GM21825 (cell line): ENCODE data around the gene NEK9.

Experiments
- ATAC-seq: cut with Tn5 transposase; IDR thresholded peaks from one replicate; pipeline ENCODE4 v1.9.1; 2021; ENCODE audit warnings: mild to moderate bottlenecking, moderate library complexity; ENCODE audit not compliant: unreplicated experiment

Gene NEK9

DNA sequence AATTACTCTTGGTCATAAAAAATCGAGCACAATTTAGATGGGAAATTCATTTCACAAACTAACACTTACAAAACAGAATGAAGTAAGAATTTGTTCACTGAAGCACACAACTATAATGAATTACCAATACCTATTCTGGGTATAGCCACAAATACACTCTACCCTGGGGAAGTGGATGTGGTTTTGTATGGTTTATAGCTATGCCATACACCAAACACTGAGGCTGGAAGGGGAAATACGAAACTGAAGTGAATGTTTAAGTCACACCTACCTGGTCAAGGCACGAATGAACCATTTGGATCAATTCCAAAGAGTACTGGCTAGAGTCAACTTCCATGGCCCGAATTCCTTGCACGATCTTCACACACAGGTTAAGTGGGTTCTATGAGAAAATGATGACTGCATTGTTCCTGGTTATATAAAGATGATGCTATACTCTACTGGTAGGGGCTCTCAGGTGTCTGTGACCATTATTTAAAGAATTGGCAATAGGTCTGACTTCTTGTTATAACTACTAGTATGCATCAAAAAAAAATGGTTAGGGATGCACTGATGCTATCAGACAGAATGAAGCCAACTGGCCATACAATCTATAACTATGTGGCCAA is 12.8 kb downstream of the NEK9 start:
- no peak for ATAC-seq

DNA sequence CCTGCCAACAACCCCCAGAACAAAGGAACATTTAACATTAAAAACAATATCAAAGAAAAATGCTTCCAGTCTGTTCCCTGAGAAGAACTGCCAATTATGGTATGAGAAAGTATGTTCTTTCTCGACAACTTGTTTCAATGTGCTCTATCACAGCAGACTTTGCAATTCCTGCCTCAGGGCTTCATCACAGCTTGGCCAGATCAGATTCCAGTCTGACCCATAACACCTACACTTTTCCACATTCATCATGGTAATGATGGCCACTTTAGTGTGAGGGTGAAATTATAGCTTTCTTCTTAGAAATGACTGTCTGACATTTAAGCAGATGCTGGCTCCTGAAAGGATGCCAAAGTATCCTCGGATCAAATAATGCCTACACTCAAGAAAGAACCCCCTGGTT is 17.0 kb downstream of the NEK9 start:
- ATAC-seq, result no peak

DNA sequence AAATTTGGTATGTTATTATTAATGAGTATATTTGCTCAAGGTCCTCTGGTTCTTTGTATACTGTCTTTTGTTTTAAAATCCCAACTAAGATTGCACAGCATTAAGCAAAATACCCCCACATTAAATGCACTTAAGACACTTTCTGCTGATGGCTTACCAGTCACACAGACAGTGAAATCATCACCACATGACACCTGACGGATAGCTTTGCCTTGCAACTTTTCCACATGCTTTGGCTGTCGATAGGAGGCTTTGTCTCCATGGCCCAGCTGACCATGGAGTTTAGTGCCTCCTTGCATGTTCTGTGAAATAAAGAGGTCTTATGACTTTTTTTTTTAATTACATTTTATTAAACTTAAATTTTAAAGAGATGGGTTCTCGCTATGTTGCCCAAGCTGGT is 19.7 kb downstream of the NEK9 start:
- ATAC-seq, result no peak

DNA sequence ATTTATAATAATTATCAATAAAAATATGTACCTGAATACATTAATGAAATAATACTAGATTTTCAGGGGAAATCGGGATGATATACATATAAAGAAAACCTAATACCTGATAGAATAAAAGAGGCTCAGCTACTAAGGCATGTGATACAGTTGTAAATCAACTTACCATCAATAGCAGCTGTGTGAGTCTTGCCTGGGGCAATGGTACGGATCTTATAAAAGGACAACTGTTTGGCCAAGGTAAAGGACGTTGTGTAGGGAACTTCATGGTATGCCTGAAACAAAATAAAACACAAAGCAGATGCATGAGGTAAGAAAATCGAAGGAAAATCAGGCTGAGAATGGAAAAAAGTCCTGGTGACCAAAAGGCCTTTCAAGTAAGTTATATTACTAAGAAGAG is 25.4 kb downstream of the NEK9 start:
- ATAC-seq, result no peak

DNA sequence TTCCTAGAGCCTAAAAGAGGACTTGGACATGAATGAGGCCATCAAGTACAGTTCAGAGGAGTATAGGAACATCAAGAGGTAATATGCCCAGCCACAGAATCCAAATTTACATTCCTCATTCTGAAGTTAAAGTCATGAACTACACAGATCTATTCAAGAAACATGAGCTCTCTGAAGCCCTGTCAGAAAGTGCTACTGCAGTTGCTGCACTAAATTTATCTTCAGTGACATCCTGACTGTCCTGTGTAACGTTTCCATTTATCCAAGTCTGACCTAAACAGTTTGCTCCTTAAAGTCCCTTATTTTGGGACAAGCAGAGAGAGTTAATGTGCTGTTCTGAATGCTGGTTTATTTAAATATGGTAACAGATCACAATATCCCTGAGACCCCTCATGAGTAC is 28.2 kb downstream of the NEK9 start:
- no peak for ATAC-seq

DNA sequence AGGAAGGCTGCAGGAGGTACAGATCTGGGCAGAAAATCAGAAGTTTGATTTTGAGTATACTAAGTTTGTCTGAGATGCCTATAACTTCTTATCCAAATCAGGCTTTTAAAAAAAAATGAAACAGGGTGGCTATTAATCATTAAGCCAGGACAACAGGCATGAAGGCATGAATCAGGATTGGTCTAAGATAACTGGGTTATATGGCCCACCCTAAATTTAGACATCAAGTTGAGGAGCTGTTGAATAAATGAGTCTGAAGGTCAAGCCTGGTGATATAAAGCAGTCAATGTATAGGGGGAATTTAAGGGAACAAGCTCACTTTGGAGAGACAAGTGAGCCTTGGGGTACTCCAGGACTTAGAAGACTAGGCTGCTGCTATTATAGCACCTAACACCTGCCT is 28.6 kb downstream of the NEK9 start:
- no peak for ATAC-seq

DNA sequence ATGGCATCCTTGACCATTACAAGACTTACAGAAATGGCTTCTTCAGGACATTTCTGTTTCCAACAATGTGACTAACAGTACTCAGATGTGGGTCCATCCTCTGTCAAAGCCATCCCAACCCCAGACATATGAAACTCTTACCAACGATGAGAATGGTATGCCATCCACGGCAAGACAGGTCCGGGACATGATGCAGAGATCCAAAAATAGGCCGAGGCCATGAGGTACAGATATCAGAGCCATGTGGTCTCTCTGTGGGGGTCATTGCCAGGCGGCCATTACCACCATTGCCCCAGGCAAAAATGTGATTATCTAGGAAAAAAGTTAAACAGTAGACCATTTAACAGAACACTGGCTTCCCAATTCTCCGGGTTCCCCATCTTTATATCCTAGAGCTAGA is 29.9 kb downstream of the NEK9 start:
- no peak for ATAC-seq

DNA sequence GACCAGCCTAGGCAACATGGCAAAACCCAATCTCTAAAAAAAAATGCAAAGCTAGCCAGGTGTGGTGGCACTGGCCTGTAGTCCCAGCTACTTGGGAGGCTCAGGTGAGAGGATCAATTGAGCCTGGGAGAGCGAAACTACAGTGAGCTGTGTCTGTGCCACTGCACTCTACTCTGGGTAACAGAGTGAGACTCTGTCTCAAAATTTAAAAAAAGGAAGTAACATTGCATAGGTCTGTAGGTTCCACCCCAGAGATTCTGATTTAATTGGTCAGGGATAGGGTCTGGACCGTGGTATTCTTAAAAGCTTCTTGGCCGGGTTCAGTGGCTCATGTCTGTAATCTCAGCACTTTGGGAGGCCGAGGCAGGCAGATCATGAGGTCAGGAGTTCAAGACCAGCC is 31.2 kb downstream of the NEK9 start:
- no peak for ATAC-seq

DNA sequence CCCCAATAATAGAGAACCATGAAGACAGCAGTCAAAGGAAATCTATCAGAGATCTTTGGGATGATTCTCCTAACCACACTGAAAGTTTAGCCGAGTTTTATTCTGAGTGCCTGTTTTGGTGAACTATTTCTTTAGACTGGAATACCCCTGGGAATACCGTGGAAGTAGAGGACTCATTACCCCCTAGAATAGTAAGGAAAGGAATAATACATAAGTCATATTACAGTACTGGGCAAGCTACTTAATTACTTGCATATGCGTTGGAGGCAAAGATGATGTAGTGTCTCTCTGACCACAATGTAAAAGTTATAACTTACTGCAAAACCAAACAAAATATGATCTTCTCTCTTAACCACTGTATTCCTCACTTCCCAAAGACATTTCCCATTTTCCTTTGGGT is 32.0 kb downstream of the NEK9 start:
- ATAC-seq, result no peak

DNA sequence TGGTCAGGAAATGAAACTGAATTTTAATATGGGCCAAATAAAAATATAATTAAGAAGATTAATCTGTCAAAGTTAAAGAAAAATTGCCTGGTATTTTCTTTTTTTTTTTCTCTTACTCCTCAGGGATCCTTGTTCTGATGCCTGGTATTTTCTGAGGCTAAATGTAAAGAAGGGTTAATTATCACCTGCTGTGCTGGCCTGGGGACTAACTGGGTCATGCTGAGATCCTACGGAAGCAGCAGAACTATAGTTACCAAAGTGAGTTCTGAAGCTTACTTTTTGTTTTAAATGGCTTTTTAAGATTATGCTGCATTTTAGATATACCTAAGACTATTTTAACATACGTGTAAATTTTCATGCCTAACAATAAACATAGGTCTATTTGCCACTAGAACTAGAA is 34.1 kb downstream of the NEK9 start:
- no peak for ATAC-seq

DNA sequence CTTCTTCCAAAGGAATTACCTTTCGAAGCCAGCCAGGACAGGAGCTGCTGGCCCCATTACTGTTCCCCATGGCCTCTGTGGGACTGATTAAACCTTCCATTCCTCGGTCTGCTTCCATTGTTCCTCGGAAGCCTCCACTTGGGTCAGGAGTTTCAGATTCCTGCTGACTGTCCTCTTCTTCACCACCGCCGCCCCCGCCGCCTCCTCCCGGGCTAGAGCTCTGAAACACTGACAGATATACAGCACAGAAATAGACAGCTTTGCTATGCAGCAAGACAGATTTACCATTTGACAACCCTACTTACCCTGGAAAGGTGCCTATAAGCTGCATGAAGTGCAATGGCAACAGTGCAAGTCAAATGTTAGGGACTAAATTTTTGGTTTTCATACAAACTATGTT is 35.6 kb downstream of the NEK9 start:
- ATAC-seq, result no peak

DNA sequence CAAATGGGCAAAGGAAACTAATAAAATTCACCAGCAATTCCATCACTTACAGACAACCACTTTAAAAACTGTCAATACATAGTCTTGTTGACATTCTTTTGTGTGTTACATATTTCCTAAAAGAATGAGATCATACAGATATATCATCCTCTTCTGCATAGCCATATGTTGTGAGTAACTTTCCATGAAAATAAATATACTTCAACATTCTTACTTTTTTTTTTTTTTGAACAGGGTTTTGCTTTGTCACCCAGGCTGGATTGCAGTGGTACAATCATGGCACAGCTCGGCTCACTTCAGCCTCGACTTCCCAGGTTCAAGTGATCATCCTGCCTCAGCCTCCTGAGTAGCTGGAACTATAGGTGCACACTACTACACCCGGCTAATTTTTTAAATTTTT is 36.5 kb downstream of the NEK9 start:
- ATAC-seq, result no peak

DNA sequence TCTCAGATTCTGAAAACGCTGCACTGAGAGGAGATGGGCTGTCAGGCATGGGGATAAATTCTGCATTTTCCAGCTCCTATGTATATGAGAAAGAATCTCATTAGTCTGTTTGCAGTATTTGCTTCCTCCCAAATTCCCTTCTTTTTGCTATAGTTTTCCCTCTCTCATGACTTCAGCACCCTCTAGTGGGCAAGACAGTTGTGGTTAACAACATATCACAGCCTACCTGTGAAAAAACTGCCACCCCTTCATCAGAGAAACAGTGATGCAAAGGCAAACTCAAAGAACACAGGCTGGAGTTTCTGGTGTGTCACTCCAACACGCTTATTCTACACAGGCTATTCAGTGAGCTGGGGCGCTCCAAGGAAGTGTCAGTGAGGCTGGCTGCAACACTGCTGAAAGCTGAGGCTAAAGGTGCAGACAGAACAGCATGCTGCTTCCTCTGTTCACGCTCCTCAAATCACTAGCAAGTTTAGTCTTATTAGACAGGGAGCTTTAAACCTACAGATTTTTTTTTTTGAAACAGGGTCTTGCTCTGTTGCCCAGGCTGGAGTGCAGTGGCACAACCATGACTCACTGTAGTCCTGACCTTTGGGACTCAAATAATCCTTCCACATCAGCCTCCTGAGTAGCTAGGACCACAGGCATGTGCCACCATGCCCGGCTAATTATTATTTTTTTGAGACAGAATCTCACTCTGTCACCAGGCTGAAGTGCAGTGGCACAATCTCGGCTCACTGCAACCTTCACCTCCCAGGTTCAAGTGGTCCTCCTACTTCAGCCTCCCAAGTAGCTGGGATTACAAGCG is 38.1 kb downstream of the NEK9 start:
- ATAC-seq, result no peak

DNA sequence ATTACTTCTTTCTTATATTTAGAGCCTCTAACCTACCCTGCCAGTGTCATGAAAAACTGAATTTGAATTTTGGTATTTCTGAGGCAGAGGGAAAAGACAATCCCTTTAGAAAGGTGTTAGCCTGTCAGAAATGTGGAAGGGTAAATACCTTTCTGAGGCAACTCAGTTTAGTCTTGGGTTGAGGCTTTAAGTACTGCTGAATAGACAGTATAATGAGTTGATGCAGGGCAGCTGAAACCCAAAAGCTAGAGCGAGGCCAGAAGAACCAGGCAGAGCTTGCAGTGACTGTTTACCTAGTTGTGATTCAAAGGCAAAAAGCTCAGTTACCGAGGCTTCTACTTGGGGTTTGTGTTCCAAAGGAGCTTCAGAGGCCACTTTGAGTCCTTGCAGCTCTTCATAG is 38.7 kb downstream of the NEK9 start:
- ATAC-seq, result no peak

DNA sequence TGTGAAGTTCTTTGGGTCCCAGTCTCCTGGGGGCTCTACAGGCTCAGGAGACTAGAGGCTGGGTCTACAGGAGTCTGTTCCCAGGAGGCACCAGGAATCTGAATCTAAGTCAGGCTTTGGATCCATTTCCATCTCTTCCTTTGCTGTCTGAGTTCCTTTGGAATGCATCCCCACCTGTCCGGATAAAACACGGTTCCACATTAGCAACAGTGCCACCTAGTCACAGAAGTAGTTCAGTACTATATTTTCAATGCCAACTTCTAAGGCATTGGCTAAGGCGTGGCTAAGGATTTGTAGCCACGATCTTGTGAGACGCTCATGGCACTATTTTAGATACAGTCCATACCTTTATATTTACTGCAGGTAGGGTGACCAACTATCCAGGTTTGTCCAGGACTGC is 42.3 kb downstream of the NEK9 start:
- no peak for ATAC-seq

DNA sequence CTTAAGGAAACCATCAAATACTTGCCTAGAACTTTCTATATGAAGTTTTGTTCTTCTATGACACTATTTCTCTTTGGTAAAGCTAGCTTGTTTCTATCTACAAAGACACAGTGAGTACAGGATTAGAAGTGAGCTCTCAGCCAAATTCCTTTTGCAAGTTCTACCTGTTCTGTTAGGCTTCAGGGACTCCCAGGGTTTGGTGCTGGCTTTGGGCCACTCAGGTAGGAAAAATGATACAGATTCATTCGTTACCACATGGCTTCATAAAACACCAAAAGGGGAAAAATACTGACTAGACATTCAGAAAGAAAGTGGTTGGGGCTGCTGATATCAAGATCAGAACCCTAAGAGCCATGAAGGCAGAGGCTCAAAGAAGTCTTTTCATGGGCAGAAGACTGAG is 43.6 kb downstream of the NEK9 start:
- ATAC-seq, result no peak

DNA sequence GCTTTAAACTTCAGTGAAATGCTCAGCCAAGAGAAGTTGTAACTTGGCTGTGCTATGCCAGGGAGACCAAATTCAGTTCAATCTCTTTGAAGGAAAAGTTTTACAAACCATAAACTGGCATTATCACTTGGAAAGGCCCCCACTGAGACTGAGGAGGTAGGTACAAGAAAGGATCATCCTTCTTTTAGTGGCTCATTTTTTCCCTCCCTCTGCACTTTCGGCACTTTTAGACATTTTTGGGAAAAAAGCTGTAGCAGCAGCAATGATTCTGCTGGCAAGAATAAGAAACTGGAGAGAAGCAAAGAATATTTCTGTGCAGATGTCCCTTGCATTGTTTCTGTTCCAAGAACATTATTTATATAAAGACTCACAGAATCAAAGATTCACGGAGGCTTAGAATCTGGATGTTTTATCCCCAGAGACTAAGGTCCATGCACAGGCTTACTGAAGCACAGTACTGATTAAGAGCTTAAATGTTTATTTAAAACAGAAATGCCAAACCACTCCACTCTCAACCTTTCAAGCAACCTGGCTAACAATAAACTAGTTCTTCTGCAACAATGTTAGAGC is 45.1 kb downstream of the NEK9 start:
- ATAC-seq, result no peak

DNA sequence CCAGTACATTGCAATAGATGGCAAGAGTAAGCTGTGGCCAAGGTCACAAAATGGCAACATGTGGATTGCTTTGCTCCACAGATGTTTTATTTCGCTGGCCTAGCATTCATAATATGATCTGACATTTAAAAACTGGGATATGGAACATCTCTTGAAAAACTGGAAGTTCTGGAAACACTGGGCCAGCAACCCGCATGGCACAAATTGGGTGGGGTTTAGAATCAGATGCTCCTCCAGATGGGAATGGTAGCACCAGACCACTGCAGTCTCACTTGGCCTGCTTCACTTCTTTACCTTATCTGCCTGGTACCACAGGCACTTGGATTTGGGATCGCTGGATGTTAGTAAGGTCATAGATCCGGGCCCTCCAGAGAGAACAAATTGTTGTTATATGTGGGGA is 47.3 kb downstream of the NEK9 start:
- no peak for ATAC-seq

DNA sequence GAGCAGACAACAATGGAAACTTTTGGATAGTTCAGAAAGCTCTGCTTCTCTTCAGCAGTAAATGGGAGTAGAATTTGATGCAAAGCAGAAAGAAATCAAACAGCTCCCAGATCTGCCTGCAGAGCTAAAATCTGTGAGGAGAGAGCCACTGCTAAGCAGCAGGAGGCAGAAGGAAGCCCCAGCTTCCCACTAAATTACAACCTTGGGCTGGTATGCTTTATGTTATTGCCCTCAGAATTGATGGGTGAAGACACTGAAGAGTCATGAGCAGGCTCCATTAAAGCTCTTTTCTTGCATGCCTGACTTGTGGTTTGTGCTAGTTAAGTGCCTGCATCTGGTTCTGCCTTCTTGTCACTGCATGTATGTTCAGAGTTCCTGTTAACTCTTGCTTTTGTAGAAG is 49.1 kb downstream of the NEK9 start:
- ATAC-seq, result no peak

DNA sequence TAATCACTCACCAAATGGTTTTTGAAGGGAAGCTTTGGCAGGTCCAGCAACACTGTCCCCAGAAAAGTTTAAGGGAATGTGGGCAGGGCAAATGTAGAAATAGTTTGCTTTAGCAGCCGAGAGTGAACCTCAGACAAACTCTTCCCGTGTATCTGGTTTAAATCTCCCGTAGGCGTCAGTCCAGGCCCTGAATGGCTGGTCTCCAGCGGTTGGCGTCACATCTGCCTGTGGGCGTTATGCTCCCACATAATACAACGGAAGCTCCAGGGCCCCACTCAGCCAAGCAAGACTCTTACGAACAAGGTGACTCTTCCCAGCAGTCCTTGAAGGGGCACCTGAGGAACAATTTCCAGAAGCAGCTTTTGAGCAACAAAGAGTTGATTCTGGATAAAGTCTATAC is 56.5 kb downstream of the NEK9 start:
- no peak for ATAC-seq

DNA sequence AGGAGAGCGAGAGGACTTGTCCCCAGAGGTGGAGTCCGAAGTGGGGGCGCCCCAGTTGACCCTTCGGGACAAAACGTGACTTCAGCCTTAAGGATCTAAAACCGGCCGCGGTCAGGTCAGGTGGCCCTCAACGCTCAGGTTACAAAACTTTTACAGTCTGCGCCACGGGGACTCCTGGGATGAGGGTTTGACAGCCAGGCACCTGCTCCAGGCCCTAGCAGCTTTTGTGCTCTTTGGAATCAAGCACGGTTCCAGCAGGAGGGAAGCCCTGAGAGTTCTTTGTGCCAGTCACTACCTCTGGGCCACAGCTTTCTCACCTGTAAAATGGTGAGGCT is 57.1 kb downstream of the NEK9 start:
- no peak for ATAC-seq

DNA sequence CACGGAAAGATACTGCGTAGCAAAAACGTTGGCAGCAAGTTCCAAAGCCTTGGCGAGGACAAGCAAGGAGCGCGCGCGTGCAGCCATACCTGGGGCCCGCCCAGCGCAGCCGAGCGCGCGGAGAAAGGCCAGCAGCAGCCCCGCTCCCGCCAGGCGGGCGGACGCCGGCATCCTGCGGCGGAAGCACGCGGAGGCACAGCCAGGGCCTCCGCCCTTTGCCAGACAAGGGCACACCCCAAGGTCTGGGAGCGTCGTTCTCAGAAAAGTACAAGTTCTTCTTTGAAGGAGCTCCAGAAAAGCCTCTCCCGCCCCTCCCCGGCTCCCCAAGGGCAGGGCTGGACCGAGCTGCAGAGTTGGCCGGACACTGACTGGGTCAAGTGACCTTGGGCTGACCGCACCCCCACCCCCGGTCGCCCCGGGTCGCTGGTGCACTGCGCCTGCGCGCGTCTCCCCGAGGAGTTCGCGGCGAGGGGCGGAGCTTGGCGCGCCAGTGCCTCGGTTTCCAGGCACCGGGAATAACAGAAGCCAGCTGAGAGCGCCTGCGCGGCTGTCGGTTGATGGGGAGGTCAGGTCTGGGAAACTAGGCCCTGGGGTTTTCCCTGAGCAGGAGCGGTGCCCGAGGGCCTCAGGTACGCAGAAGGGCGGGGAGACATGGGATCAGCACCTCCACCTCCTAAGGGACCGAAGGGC is 57.6 kb downstream of the NEK9 start, which contains the start of gene ZC2HC1C:
Gene ZC2HC1C (plus strand): TSS at position 521 of the 690 bp plus-strand sequence. CDS start 933 bp downstream, outside the sequence.
- peak; percentile 64 for ATAC-seq
